NOMO-1 treated with dmso at 0.1 percent for 144 hours (cell line): Measurements from ENCODE around the gene RAB33B.
"Not testable (repeated sequence)": the region's sequence is repeated elsewhere in the genome, so short reads cannot be mapped to it uniquely, and the experiment has no call there.

Experiments
- DNase-seq: peaks from one replicate; lab custom pipeline; 2025; ENCODE audit not compliant: unreplicated experiment; lab: John Stamatoyannopoulos, UW

RAB33B gene

DNA sequence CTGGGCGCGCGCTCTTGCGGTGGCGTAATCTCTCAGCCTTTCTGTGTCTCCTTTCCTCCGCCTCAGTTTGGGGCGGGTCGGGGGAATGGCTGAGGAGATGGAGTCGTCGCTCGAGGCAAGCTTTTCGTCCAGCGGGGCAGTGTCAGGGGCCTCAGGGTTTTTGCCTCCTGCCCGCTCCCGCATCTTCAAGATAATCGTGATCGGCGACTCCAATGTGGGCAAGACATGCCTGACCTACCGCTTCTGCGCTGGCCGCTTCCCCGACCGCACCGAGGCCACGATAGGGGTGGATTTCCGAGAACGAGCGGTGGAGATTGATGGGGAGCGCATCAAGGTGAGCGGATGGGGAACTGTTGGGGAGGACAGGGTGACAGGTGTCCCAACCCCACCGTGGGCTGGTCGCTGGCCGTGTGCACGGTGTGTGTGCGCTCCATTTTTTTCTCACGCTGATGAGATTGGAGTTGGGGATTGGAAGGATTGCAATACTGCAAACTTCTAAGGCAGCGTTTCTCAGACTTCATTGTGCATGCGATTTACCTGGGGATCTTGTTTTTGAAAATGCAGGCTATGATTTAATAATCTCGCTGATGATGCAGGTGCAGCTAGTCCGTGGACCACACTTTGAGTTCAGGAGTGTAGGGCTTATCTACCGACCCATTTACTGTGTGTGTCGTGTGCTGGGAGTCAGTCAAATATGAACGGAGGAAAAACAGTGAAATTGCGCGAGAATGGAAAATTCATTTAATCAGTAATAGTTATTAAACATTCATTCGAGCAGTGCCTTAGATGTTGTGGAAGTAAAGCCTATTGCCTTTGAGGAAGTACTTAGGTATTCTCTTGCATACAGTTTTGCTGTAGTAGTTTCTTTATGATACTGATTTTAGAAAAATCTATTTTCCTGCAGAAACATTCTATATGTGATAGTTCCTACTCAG lies at the start of gene RAB33B:
Gene RAB33B, plus strand, starts transcription at position 11 of the 935 bp plus-strand sequence. Its CDS starts 75 bp downstream, at position 86.
- no peak for DNase-seq

- DNase-seq = no peak
Observed at GRCh38 chr4:139410312-139410711, 43.6 kb upstream of the RAB33B start.

GRCh38 chr4:139414671-139415210 lies 39.2 kb upstream of the RAB33B start:
- not testable (repeated sequence) for DNase-seq

GRCh38 chr4:139416073-139416673 lies 37.7 kb upstream of the RAB33B start:
- DNase-seq = no peak

DNA sequence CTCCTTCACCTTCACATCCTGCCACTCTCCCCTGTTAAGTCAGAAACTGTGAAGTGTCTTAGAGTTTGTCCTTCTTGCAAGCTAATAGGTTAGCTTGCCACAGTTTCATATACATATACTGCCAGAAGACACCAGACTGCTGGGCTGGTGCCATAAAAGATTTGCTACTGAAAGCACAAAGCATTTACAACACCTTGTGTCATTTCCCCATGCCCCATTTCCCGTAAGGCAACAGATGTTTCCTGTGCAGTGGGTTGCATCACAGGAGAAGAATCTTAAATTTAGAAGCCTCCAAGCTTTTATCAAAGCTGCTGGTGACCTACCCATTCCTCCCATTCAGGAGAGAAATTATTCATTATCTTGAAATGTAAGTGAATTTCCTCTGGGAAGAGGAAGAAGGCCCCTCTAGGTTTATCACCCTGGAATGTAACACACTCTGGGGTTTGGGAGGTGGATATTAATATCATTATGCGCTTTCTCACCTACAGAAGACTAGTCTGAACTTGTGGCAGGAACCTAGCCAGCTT lies 34.5 kb upstream of the RAB33B start:
- peak; percentile 82 for DNase-seq

DNA sequence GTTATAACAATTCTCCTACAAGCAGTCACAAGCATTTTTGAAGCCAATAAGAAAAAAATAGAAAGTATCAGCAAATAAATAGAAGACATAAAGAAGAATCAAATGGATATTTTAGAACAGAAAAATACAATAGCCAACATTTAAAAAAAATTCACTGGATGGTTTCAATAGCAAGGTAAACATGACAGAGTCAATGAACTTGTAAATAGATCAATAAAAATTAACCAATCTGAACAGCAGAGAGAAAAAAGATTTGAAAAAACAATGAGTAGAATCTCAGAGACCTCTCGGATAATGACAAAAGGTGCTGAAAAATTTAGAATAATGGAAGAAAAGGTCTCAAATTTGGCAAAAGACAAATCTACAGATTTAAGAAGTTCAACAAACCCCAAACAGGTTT lies 33.3 kb upstream of the RAB33B start:
- no peak for DNase-seq

DNA sequence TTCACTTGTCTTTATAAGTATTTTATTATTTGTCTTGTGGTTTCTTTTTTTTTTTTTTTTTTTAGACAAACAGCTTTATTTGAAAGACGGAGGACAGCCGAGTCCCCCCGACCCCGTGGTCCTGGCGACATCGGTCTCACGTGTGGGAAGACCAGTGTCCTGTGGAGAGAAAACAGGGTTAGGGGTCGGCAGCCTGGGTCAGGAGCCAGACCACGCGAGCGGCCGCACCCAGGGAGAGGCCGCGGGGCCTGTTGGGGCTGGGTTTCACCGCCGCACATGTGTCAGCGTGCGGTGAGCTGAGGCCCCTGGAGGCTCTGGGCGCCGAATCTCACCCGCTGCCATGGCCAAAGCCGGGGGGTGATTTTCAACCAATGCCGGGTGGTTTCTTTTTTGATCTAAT lies 17.8 kb upstream of the RAB33B start:
- DNase-seq = no peak

DNA sequence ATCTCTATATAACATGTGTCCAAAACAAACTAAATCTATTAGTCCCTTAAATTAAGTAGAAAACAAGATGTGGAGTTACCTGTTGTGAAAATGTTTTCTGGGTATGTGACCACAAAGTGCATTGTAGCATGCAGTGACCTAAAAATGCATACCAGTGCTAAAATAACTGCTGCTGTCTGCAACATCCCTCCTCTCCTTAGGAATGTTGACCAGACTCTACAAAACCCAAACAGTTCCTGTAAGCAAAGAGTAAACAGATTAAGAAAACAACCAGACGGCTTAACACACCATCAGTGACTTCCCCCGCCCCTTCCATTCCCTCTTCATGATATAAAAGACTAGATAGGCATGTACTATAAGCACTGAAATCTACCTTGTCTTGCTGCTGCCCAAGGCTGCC lies 15.8 kb upstream of the RAB33B start:
- DNase-seq = no peak

DNA sequence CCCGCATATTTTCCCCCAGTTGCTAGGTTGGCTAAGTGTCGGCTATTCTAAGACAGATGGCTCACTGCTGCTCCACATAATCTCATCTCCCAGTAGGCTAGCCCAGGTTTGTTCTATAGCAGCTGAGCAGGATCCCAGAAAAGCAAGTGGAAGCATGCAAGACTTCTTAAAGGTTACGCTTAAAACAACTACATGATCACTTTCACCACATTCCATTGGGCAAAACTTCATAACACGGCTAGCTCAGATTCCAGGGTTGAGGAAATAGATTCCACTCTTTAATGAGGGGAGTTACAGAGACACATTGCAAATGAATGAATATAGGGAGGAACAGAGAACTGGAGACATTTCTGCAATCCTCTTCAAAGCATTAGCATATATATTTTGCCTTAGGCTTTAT lies 12.9 kb upstream of the RAB33B start:
- no peak for DNase-seq

DNA sequence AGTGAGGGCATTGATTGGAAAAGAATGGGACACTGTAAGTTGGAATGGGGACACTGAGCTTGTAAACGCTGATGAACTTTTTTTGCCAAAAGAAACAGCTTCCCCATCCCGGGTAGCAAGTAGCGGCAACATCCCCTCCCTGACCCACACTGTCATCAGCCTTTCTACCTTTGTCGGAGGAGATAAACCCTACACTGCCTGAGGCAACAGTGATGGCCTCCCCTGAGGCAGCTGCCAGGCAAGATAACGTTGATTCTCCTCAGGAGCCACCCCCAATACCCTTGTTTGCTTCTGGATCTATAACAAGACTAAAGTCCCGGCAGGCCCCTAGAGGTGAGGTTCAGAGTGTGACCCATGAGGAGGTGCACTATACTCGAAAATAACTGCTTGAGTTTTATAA lies 10.3 kb upstream of the RAB33B start:
- no peak for DNase-seq

DNA sequence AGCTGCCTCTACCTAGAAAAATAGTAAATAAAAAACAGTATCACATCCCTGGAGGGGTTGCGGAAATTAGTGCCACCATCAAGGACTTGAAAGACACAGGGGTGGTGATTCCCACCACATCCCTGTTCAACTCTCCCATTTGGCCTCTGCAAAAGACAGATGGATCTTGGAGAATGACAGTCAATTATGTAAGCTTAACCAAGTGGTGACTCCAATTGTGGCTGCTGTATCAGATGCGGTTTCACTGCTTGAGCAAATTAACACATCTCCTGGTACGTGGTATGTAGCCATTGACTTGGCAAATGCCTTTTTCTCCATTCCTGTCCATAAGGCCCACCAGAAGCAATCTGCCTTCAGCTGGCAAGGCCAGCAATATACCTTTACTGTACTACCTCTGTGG lies 9.0 kb upstream of the RAB33B start:
- DNase-seq = not testable (repeated sequence)

DNA sequence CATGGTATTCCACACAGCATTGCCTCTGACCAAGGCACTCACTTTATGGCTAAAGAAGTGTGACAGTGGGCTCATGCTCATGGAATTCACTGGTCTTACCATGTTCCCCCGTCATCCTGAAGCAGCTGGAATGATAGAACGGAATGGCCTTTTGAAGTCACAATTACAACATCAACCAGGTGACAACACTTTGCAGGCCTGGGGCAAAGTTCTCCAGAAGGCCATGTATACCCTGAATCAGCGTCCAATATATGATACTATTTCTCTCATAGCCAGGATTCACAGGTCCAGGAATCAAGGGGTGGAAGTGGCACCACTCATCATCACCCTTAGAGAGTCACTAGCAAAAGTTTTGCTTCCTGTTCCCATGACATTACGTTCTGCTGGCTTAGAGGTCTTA lies 6.8 kb upstream of the RAB33B start:
- DNase-seq = not testable (repeated sequence)

GRCh38 chr4:139450586-139450985 lies 3.3 kb upstream of the RAB33B start:
- no peak for DNase-seq

GRCh38 chr4:139451997-139452396 lies 1.9 kb upstream of the RAB33B start:
- no peak for DNase-seq

- DNase-seq = peak; percentile 69
Observed at GRCh38 chr4:139453041-139453370, 915 bp upstream of the RAB33B start.

- DNase-seq = peak; percentile 97
Observed at GRCh38 chr4:139453371-139454110, 380 bp upstream of the RAB33B start.

DNA sequence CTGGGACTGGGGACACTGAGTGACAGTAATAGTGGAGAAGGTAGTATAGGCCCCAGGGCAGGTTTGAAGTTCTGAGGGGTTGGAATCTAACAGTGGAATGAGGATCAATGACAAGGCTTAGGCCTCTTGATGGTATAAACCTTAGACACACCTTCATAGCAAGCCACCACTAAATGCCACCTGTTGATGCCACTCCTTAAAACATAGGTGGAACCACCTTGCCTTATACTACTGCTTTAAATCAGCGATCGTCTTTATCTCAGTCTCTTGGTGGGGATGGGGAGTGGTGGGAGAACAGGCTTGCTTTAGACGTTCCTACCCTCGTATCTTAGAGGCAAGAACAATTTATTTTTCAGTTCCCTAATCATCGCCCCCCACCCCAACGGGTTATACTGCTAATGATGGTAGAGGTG lies 1.2 kb downstream of the RAB33B start:
- DNase-seq = no peak

GRCh38 chr4:139457318-139457717 lies 3.4 kb downstream of the RAB33B start:
- DNase-seq = no peak

DNA sequence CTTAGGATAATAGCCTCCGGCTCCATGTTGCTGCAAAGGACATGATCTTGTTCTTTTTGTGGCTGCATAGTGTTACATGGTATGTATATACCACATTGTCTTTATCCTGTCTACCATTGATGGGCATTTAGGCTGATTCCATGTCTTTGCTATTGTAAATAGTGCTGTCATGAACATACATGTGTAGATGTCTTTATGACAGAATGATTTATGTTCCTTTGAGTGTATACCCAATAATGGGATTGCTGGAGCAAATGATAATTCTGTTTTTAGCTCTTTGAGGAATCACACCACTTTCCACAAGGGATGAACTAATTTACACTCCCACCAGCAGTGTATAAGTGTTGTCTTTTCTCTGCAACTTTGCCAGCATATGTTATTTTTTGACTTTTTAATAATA lies 4.6 kb downstream of the RAB33B start:
- DNase-seq = no peak

GRCh38 chr4:139458999-139459398 lies 5.1 kb downstream of the RAB33B start:
- no peak for DNase-seq

DNA sequence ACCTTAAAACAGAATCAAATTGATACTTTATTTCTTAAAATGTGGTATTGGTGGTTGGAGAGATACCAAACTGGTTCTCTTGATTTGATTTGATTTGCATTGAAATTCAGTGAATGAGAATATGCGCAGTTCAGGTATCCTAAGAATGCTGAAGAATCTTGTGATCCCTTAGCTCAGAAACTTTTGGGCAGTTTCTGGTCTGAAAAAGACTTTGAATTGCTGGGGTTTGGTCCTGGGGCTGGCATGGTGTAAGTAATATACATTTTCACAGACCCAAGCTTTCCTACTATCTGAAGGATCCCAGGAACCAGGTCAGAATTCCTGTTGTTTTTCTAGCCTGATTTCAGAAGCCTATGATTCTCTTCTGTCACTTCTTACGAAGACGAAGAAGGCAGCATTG lies 6.6 kb downstream of the RAB33B start:
- DNase-seq = no peak
